SK-N-MC (cell line): Measurements from ENCODE around the gene PCDHGB2.

Experiments
- EZH2 ChIP-seq: fragments of 200-600 bp; sonication (generic); IDR thresholded peaks from one replicate; pipeline ENCODE4 v1.6.1; 2017; ENCODE audit warnings: antibody characterized with exemption
- FOXP2 ChIP-seq: optimal IDR thresholded peaks from 2 replicates; pipeline ENCODE3; 2011; ENCODE audit warnings: mild to moderate bottlenecking, moderate library complexity; ENCODE audit not compliant: insufficient read depth; ENCODE audit errors: extremely low read length, control extremely low read depth
- POLR2AphosphoS5 ChIP-seq: IDR thresholded peaks from 2 replicates; pipeline ENCODE4 v1.6.1; 2012; ENCODE audit warnings: mild to moderate bottlenecking, low read depth, low read length, borderline replicate concordance

DNA sequence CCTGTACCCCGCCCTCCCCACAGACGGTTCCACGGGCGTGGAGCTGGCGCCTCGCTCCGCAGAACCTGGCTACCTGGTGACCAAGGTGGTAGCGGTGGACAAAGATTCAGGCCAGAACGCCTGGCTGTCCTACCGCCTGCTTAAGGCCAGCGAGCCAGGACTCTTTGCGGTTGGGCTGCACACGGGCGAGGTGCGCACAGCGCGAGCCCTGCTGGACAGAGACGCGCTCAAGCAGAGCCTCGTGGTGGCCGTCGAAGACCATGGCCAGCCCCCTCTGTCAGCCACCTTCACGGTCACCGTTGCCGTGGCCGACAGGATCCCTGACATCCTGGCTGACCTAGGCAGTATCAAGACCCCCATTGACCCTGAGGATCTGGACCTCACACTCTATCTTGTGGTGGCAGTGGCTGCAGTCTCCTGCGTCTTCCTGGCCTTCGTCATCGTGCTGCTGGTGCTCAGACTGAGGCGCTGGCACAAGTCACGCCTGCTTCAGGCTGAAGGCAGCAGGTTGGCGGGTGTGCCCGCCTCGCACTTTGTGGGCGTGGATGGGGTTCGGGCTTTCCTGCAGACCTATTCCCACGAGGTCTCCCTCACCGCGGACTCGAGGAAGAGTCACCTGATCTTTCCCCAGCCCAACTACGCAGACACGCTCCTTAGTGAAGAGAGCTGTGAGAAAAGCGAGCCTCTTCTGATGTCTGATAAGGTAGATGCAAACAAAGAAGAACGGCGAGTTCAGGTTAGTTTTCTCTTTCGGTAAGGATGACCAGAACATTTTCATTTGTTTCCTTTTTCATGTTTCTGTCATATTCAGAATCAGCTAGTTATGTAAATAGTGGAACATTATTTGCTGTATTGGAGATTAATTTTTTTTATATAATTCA lies 6.5 kb downstream of the PCDHGB2 start:
- TF ChIP-seq POLR2AphosphoS5: no peak
- no peak for TF ChIP-seq EZH2
- TF ChIP-seq FOXP2: no peak
